OCI-LY7 (cell line): Measurements from ENCODE around the gene MMP3. TPM values are rescaled to one million over a fixed set of nuclear protein-coding genes. Genes with fewer than 3 reads are reported as not detected.

Source experiments
- BruUV-seq: library from RNA; stranded (reverse); fragments of 400-500 nt; replicated peaks from 2 replicates; lab custom pipeline; 2021; lab: Mats Ljungman, UMichigan
- CTCF ChIA-PET: fragments of 300-600 bp; sonication (Branson Sonifier 250); formaldehyde crosslinking; loops from one replicate; lab custom pipeline; 2022; ENCODE audit warnings: antibody characterized with exemption; ENCODE audit not compliant: unreplicated experiment; lab: Charles Lee
- POLR2A ChIA-PET: fragments of 300-600 bp; sonication (Branson Sonifier 250); formaldehyde crosslinking; loops from one replicate; lab custom pipeline; 2022; ENCODE audit warnings: antibody characterized with exemption; lab: Charles Lee
- DNase-seq: peaks from one replicate; pipeline ENCODE4 v3.0.0-alpha.2; 2015; ENCODE audit warnings: low spot score
- H2AFZ ChIP-seq: fragments of 200-600 bp; sonication (generic), shearing (Covaris generic); 2 replicates; pipeline ENCODE4 v1.6.1; 2014; ENCODE audit warnings: mild to moderate bottlenecking, antibody characterized with exemption, low read length, moderate library complexity
- H3K27ac ChIP-seq: fragments of 200-600 bp; sonication (generic); 2 replicates; pipeline ENCODE4 v1.5.1; 2014; ENCODE audit warnings: mixed run types, low read depth, mild to moderate bottlenecking, moderate library complexity, low read length, inconsistent platforms; ENCODE audit not compliant: poor library complexity, severe bottlenecking
- H3K36me3 ChIP-seq: fragments of 200-600 bp; sonication (generic); 2 replicates; pipeline ENCODE4 v1.6.1; 2014; ENCODE audit warnings: mild to moderate bottlenecking, antibody characterized with exemption, low read length, moderate library complexity, mixed read lengths; ENCODE audit not compliant: insufficient read depth
- H3K4me1 ChIP-seq: fragments of 200-600 bp; sonication (generic); 2 replicates; pipeline ENCODE4 v1.5.1; 2014; ENCODE audit warnings: mild to moderate bottlenecking, low read length; ENCODE audit not compliant: insufficient read depth, poor library complexity, severe bottlenecking
- H3K4me2 ChIP-seq: fragments of 200-600 bp; sonication (generic); 2 replicates; pipeline ENCODE4 v1.6.1; 2014; ENCODE audit warnings: mild to moderate bottlenecking, low read length
- H3K4me3 ChIP-seq: fragments of 200-600 bp; sonication (generic); 2 replicates; pipeline ENCODE4 v1.5.1; 2014; ENCODE audit warnings: mild to moderate bottlenecking, low read depth, low read length; ENCODE audit not compliant: poor library complexity, severe bottlenecking
- H3K79me2 ChIP-seq: fragments of 200-600 bp; sonication (generic); 2 replicates; pipeline ENCODE4 v1.6.1; 2016; ENCODE audit warnings: low read depth, mild to moderate bottlenecking, low read length, moderate library complexity, mixed read lengths; ENCODE audit not compliant: insufficient read depth
- H3K9me2 ChIP-seq: fragments of 200-600 bp; sonication (generic); 2 replicates; pipeline ENCODE4 v1.6.1; 2016; ENCODE audit warnings: mild to moderate bottlenecking, low read length, mixed read lengths; ENCODE audit not compliant: insufficient read depth
- H3K9me3 ChIP-seq: fragments of 200-600 bp; sonication (generic); 2 replicates; pipeline ENCODE4 v1.6.1; 2014; ENCODE audit warnings: mild to moderate bottlenecking, mixed run types, low read length, mixed read lengths
- H4K20me1 ChIP-seq: fragments of 200-600 bp; sonication (generic); 2 replicates; pipeline ENCODE4 v1.6.1; 2014; ENCODE audit warnings: mild to moderate bottlenecking, antibody characterized with exemption, low read length, moderate library complexity, mixed read lengths; ENCODE audit not compliant: insufficient read depth
- EZH2phosphoT487 ChIP-seq: fragments of 200-600 bp; sonication (generic); IDR thresholded peaks from 2 replicates; pipeline ENCODE4 v1.6.1; 2018; ENCODE audit warnings: low read depth, borderline replicate concordance, mild to moderate bottlenecking, mixed run types, antibody characterized with exemption, low read length, moderate library complexity, mixed read lengths
- intact Hi-C: fragments of 100-400 bp; cut with micrococcal nuclease; formaldehyde crosslinking; loops from one replicate; pipeline ENCODE4 v1.10.0; 2022; ENCODE audit not compliant: unreplicated experiment
- total RNA-seq, 2 experiments: library from RNA; depleted of rRNA in 1 of 2; stranded (reverse); fragments of >200 nt in 1 of 2; shearing (Covaris generic) in 1 of 2; gene quantifications; 2 replicates each; pipeline ENCODE4 v1.2.3, GENCODE V29; 2014 to 2022
- TF ChIP-seq, protein P1 (sequence below): fragments of 200-600 bp; sonication (generic); conservative IDR thresholded peaks from 2 replicates; pipeline ENCODE4 v1.5.1; 2014; ENCODE audit warnings: mild to moderate bottlenecking, antibody characterized with exemption, low read length, moderate library complexity, mixed read lengths

The MMP3 gene
- total RNA-seq, 2 experiments from 2014 or later, result not detected

DNA sequence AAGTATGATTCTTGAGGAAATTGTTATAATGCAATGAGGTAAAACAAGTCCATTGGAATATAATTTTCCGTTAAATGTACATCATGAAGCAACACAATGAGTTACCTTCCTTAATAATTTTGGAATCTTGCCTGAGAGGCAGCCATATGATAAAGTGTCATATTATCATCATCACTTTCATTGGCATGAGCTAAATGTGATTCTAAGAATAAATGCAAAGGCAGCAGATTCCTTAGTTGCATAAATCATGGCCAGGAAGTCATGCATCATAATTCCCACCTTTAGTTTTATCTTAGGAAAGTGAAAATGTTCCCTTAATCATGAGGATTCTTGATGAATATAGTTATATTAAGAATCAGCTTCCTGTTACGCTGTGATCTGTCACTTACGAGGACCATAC lies 31.2 kb downstream of the MMP3 start:
- H3K4me2 ChIP-seq, result no peak overlapping the region
- ChIA-PET CTCF (no interaction called here), POLR2A (interaction anchor here (0.6 kb wide), 2 partner anchors 12 to 30 kb away, joined by 3 read pairs; no protein-coding TSS in a partner anchor)
- no TSS peak for BruUV-seq
- H3K36me3 ChIP-seq, result no peaks in the 10 kb centered on the region
- no peak for TF ChIP-seq EZH2phosphoT487
- TF ChIP-seq, protein P1, sequence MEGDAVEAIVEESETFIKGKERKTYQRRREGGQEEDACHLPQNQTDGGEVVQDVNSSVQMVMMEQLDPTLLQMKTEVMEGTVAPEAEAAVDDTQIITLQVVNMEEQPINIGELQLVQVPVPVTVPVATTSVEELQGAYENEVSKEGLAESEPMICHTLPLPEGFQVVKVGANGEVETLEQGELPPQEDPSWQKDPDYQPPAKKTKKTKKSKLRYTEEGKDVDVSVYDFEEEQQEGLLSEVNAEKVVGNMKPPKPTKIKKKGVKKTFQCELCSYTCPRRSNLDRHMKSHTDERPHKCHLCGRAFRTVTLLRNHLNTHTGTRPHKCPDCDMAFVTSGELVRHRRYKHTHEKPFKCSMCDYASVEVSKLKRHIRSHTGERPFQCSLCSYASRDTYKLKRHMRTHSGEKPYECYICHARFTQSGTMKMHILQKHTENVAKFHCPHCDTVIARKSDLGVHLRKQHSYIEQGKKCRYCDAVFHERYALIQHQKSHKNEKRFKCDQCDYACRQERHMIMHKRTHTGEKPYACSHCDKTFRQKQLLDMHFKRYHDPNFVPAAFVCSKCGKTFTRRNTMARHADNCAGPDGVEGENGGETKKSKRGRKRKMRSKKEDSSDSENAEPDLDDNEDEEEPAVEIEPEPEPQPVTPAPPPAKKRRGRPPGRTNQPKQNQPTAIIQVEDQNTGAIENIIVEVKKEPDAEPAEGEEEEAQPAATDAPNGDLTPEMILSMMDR, result no peak
- H3K27ac ChIP-seq, result no peak overlapping the region
- no peaks in the 10 kb centered on the region for H4K20me1 ChIP-seq
- no peaks in the 10 kb centered on the region for H3K79me2 ChIP-seq
- no peak overlapping the region for H3K4me3 ChIP-seq
- H3K9me2 ChIP-seq, result no peaks in the 10 kb centered on the region
- no peak for DNase-seq
- no peaks in the 10 kb centered on the region for H3K9me3 ChIP-seq
- intact Hi-C loops, result no loop called here
- no peaks in the 10 kb centered on the region for H3K4me1 ChIP-seq
- no peak overlapping the region for H2AFZ ChIP-seq

DNA sequence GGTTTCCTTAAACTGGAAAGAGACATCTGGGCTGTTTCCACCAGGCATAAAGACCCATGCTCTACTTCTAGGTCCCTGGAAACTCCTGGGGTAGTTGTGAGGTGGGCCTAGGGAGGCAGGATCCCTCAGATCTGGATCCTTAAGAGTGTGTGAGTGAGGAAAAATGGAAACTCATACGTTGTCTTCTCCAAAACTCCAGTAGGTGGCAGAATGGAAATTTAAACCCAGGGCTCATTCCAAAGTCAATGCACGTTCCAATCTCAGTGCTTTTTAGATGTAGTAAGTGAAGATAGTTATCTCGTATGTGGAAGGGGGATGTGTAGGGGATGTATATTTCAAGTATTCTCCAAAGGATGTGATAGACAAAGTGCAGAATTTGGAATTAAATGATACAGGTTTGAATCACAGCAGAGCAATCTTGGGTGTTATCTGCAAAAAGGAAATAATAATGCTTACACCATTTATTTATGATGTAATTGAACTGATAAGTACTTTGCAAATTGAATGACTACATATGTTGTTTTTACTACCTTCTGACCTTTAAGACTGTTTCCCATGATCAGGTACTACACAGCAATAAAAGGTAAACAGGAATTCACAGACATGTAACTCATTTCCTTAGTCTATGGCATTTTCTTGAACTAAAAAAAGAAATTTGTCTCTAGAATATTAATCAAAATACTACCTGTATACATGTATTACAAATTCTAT lies 32.3 kb downstream of the MMP3 start:
- CTCF ChIA-PET, result no interaction called here
- intact Hi-C loops, result no loop called here

More for the DNA sequence above, 32.3 kb downstream of the MMP3 start:
- no peaks in the 10 kb centered on the region for H3K9me3 ChIP-seq
- H3K4me2 ChIP-seq, result no peak overlapping the region
- H2AFZ ChIP-seq, result no peak overlapping the region
- H3K4me1 ChIP-seq, result no peaks in the 10 kb centered on the region
- POLR2A ChIA-PET, result interaction anchor here (0.6 kb wide), 1 partner anchor 32 kb away, joined by 3 read pairs; no protein-coding TSS in a partner anchor
- no peak for TF ChIP-seq EZH2phosphoT487
- TF ChIP-seq, protein P1, result peak; percentile 64
- no peaks in the 10 kb centered on the region for H3K79me2 ChIP-seq
- no peaks in the 10 kb centered on the region for H3K36me3 ChIP-seq
- H4K20me1 ChIP-seq, result no peaks in the 10 kb centered on the region
- no peaks in the 10 kb centered on the region for H3K9me2 ChIP-seq
- DNase-seq, result no peak
- H3K4me3 ChIP-seq, result no peak overlapping the region
- no TSS peak for BruUV-seq
- no peak overlapping the region for H3K27ac ChIP-seq
